ENCODE data around the gene TBL3. TPM values are rescaled to one million over a fixed set of nuclear protein-coding genes. Genes with fewer than 3 reads are reported as not detected.

The TBL3 gene
- total RNA-seq, 1 donor from 2014 or later = 24.4 TPM

DNA sequence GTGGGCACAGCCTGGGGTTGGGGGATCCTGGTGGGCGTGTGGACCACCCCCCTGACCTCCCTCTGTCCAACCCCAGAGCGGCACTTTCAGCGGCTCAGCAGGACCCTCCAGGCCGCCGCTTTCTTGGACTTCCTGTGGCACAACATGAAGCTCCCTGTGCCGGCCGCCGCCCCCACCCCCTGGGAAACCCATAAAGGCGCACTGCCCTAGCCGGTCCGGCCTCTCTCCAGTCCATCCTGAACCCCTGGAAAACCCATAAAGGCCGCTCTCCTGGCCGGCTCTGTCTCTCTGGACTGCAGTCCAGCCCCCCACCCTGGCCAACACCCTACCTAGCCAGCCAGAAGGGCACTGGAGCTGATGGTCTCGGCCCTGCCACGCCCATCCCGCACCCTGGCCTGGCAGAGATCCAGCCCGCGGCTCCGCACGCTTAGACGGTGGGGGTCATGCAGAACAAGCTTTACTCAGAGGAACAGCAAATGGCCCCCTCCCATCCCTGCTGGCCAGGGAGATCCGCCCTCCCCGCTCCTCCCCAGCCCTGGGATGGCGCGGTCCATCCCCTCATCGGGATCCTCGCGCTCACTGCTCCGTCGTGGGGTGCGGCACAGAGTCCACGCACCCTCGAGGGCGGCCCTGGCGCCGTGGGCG is 6.7 kb downstream of the TBL3 start:
- FAIRE-seq (no peak), DNase-seq (ENCODE audit: low read depth) (no peak)
- Mint-ChIP-seq H3K4me3 (ENCODE audit: unreplicated experiment) (no peak overlapping the region), H3K27me3 (ENCODE audit: low read depth, unreplicated experiment) (peaks cover 19% of the 10 kb centered on the region), H3K36me3 (ENCODE audit: low read depth, unreplicated experiment) (peaks cover 6% of the 10 kb centered on the region), H3K4me1 (ENCODE audit: low read depth, unreplicated experiment) (peaks cover 2% of the 10 kb centered on the region), H3K9me3 (ENCODE audit: unreplicated experiment) (no peaks in the 10 kb centered on the region), H3K27ac (ENCODE audit: unreplicated experiment) (no peak overlapping the region)
- Histone ChIP-seq H3K4me2 (ENCODE audit: low read length) (no peak overlapping the region), H3K27ac (ENCODE audit: low read depth, low read length) (no peak overlapping the region), H3K36me3 (ENCODE audit: insufficient read depth, low read length) (peaks cover 7% of the 10 kb centered on the region), H3K4me3 (ENCODE audit: insufficient read depth, low read depth, low read length) (no peak overlapping the region), H2AFZ (ENCODE audit: low read depth, low read length) (no peak overlapping the region), H3K9me3 (ENCODE audit: insufficient read depth, low read depth, low read length) (no peaks in the 10 kb centered on the region), H3K79me2 (ENCODE audit: insufficient read depth, low read length) (peaks cover 14% of the 10 kb centered on the region), H3K4me1 (ENCODE audit: insufficient read depth, low read length) (peaks cover 2% of the 10 kb centered on the region), H3K27me3 (ENCODE audit: insufficient read depth, low read length) (peaks cover 32% of the 10 kb centered on the region), H4K20me1 (ENCODE audit: insufficient read depth, low read length) (peaks cover 47% of the 10 kb centered on the region), H3K9ac (ENCODE audit: low read length) (no peak overlapping the region)
- TF ChIP-seq EZH2 (IDR thresholded peaks at IDR 0.05; ENCODE audit: insufficient read depth, low read length) = no peak
- TF ChIP-seq, protein P1, sequence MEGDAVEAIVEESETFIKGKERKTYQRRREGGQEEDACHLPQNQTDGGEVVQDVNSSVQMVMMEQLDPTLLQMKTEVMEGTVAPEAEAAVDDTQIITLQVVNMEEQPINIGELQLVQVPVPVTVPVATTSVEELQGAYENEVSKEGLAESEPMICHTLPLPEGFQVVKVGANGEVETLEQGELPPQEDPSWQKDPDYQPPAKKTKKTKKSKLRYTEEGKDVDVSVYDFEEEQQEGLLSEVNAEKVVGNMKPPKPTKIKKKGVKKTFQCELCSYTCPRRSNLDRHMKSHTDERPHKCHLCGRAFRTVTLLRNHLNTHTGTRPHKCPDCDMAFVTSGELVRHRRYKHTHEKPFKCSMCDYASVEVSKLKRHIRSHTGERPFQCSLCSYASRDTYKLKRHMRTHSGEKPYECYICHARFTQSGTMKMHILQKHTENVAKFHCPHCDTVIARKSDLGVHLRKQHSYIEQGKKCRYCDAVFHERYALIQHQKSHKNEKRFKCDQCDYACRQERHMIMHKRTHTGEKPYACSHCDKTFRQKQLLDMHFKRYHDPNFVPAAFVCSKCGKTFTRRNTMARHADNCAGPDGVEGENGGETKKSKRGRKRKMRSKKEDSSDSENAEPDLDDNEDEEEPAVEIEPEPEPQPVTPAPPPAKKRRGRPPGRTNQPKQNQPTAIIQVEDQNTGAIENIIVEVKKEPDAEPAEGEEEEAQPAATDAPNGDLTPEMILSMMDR (IDR thresholded peaks at IDR 0.05; ENCODE audit: insufficient read depth, low read depth, low read length) = no peak

GRCh38 chr16:1979271-1980029 is 7.6 kb downstream of the TBL3 start:
- Mint-ChIP-seq H3K9me3 (ENCODE audit: unreplicated experiment) (no peaks in the 10 kb centered on the region), H3K4me1 (ENCODE audit: low read depth, unreplicated experiment) (peaks cover 2% of the 10 kb centered on the region), H3K27me3 (ENCODE audit: low read depth, unreplicated experiment) (peaks cover 19% of the 10 kb centered on the region), H3K4me3 (ENCODE audit: unreplicated experiment) (no peak overlapping the region), H3K27ac (ENCODE audit: unreplicated experiment) (no peak overlapping the region), H3K36me3 (ENCODE audit: low read depth, unreplicated experiment) (peaks cover 6% of the 10 kb centered on the region)
- Histone ChIP-seq H3K4me1 (ENCODE audit: insufficient read depth, low read length) (peaks cover 4% of the 10 kb centered on the region), H3K79me2 (ENCODE audit: insufficient read depth, low read length) (peaks cover 5% of the 10 kb centered on the region), H3K4me3 (ENCODE audit: insufficient read depth, low read depth, low read length) (no peak overlapping the region), H3K9ac (ENCODE audit: low read length) (no peak overlapping the region), H3K9me3 (ENCODE audit: insufficient read depth, low read depth, low read length) (no peaks in the 10 kb centered on the region), H3K27me3 (ENCODE audit: insufficient read depth, low read length) (peaks cover 32% of the 10 kb centered on the region), H3K27ac (ENCODE audit: low read depth, low read length) (no peak overlapping the region), H2AFZ (ENCODE audit: low read depth, low read length) (no peak overlapping the region), H4K20me1 (ENCODE audit: insufficient read depth, low read length) (peaks cover 38% of the 10 kb centered on the region), H3K4me2 (ENCODE audit: low read length) (no peak overlapping the region), H3K36me3 (ENCODE audit: insufficient read depth, low read length) (peaks cover 7% of the 10 kb centered on the region)
- TF ChIP-seq, protein P1 (IDR thresholded peaks at IDR 0.05; ENCODE audit: insufficient read depth, low read depth, low read length) = no peak
- no peak for TF ChIP-seq EZH2 (IDR thresholded peaks at IDR 0.05; ENCODE audit: insufficient read depth, low read length)
- DNase-seq (ENCODE audit: low read depth) (no peak), FAIRE-seq (no peak)
